Uterus (tissue), 4 donors: ENCODE results near the gene MIEN1. TPM values are rescaled to one million over a fixed set of nuclear protein-coding genes. Genes with fewer than 3 reads are reported as not detected.

Experiments
- DNase-seq, 2 donors: peaks; one replicate each; pipeline ENCODE4 v3.0.0-alpha.2; 2019 to 2020
- H3K27ac ChIP-seq, 2 donors: fragments of 200-600 bp; sonication (generic); 1 replicate in 1 of 2; 2 replicates in 1 of 2; pipeline ENCODE4 v1.5.1; 2016 to 2018
- H3K27me3 ChIP-seq, 2 donors: fragments of 200-600 bp; sonication (generic); one replicate each; pipeline ENCODE4 v1.5.1; 2018 to 2019; ENCODE audit warnings: control low read depth in 1 of 2
- H3K36me3 ChIP-seq, 2 donors: fragments of 200-600 bp; sonication (generic); one replicate each; pipeline ENCODE4 v1.5.1; 2019; ENCODE audit warnings: control low read depth in 1 of 2
- H3K4me1 ChIP-seq, 2 donors: fragments of 200-600 bp; sonication (generic); one replicate each; pipeline ENCODE4 v1.5.1; 2018 to 2019; ENCODE audit warnings: control low read depth in 1 of 2
- H3K4me3 ChIP-seq, 2 donors: fragments of 200-600 bp; sonication (generic); 1 replicate in 1 of 2; 2 replicates in 1 of 2; pipeline ENCODE4 v1.5.1; 2018 to 2019; ENCODE audit warnings: mild to moderate bottlenecking in 1 of 2
- H3K9me3 ChIP-seq, 2 donors: fragments of 200-600 bp; sonication (generic); one replicate each; pipeline ENCODE4 v1.5.1; 2019; ENCODE audit warnings: control low read depth in 1 of 2
- POLR2A ChIP-seq, 2 donors: fragments of 450-650 bp; IDR thresholded peaks; one replicate each; pipeline ENCODE4 v1.6.1; 2016; ENCODE audit warnings: antibody characterized with exemption in 2 of 2, mild to moderate bottlenecking in 1 of 2, moderate library complexity in 1 of 2
- intact Hi-C: fragments of 100-400 bp; cut with DNase I; formaldehyde crosslinking; loops from one replicate; pipeline ENCODE4 v1.15.1; 2023; ENCODE audit warnings: low total_unique reads
- total RNA-seq, 4 donors: library from RNA; depleted of rRNA in 3 of 4; stranded (reverse); fragments of >200 nt in 3 of 4; gene quantifications; one replicate each; pipeline versions ENCODE4 v1.1.0 to v1.2.4, GENCODE V29; 2014 to 2023
- TF ChIP-seq, protein P1 (sequence below), 4 experiments: fragments of 200-600 bp in 2 of 4; fragments of 450-650 bp in 2 of 4; sonication (generic) in 2 of 4; IDR thresholded peaks; one replicate each; pipeline ENCODE4 v1.5.1; 2016 to 2019; ENCODE audit warnings: antibody characterized with exemption in 4 of 4, mild to moderate bottlenecking in 2 of 4, moderate library complexity in 1 of 4
- donor health status: DM: yes; HTN: yes; CAD: no.

MIEN1 gene
- total RNA-seq, 4 donors from 2014 or later = 4.9 to 125 (median 58.5) TPM

GRCh38 chr17:39697961-39698360 is 32.4 kb downstream of the MIEN1 start:
- intact Hi-C loops = no loop called here
- no peak for TF ChIP-seq POLR2A (IDR thresholded peaks at IDR 0.05)
- TF ChIP-seq, protein P1, sequence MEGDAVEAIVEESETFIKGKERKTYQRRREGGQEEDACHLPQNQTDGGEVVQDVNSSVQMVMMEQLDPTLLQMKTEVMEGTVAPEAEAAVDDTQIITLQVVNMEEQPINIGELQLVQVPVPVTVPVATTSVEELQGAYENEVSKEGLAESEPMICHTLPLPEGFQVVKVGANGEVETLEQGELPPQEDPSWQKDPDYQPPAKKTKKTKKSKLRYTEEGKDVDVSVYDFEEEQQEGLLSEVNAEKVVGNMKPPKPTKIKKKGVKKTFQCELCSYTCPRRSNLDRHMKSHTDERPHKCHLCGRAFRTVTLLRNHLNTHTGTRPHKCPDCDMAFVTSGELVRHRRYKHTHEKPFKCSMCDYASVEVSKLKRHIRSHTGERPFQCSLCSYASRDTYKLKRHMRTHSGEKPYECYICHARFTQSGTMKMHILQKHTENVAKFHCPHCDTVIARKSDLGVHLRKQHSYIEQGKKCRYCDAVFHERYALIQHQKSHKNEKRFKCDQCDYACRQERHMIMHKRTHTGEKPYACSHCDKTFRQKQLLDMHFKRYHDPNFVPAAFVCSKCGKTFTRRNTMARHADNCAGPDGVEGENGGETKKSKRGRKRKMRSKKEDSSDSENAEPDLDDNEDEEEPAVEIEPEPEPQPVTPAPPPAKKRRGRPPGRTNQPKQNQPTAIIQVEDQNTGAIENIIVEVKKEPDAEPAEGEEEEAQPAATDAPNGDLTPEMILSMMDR (IDR thresholded peaks at IDR 0.05) = no peak
- Histone ChIP-seq H3K4me1 (no peaks in the 10 kb centered on the region), H3K27me3 (no peaks in the 10 kb centered on the region), H3K9me3 (no peaks in the 10 kb centered on the region), H3K36me3 (no peaks in the 10 kb centered on the region), H3K4me3 (no peak overlapping the region), H3K27ac (no peak overlapping the region)
- DNase-seq = no peak

DNA sequence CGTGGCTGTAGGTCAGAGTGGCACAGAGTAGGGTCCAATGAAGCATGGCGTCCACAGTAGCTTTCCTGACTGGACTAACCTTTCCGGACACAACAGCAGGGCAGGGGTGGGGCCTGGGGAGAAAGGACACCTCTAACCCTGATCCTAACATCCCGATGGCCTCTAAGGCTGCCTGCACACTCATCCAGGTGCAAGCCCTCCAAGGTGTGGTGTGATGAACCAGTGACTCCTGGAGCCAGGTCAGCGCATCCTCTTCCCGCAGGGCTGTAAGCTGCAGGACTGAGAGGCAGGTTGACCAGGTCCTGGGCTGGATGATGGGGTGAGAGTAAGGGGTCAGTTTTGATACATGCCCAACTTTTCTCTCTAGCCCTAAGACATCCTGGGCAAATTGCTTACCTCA is 33.6 kb downstream of the MIEN1 start:
- Histone ChIP-seq H3K4me1 (no peaks in the 10 kb centered on the region), H3K27ac (no peak overlapping the region), H3K4me3 (no peak overlapping the region), H3K9me3 (no peaks in the 10 kb centered on the region), H3K27me3 (no peaks in the 10 kb centered on the region), H3K36me3 (no peaks in the 10 kb centered on the region)
- no peak for DNase-seq
- TF ChIP-seq POLR2A (IDR thresholded peaks at IDR 0.05) = no peak
- TF ChIP-seq, protein P1 (IDR thresholded peaks at IDR 0.05) = no peak
- intact Hi-C loops = no loop called here

- TF ChIP-seq POLR2A (IDR thresholded peaks at IDR 0.05) = no peak
- TF ChIP-seq, protein P1 (IDR thresholded peaks at IDR 0.05) = no peak
These were observed 35.2 kb downstream of the MIEN1 start for GRCh38 chr17:39695089-39695474.

DNA sequence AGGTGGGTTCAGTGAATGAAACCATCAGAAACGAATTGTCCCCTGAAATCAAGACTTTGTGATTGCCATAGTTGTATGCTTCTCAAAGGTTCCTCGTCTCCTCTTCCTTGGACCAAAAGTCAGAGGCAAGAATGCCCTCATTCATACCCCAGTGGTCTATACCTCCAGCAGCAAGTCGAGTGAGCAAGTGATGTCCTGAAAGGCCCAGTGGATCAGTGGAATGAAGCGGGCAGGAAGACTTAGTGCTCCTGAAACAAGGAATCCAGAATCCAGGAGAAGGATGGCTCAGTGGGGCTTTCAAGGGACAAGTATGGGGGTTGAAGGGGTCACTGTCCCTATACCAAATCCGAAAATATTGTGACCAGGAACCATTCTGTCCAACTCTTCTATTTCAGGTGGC is 35.7 kb downstream of the MIEN1 start:
- no peaks in the 10 kb centered on the region for H3K27me3 ChIP-seq
- no peaks in the 10 kb centered on the region for H3K9me3 ChIP-seq
- no peak overlapping the region for H3K4me3 ChIP-seq
- no peak for DNase-seq
- intact Hi-C loops = no loop called here
- H3K4me1 ChIP-seq = no peaks in the 10 kb centered on the region
- TF ChIP-seq, protein P1 (IDR thresholded peaks at IDR 0.05) = no peak
- no peak for TF ChIP-seq POLR2A (IDR thresholded peaks at IDR 0.05)
- no peak overlapping the region for H3K27ac ChIP-seq
- H3K36me3 ChIP-seq = no peaks in the 10 kb centered on the region

More at GRCh38 chr17:39695089-39695474, 35.2 kb downstream of the MIEN1 start:
- Histone ChIP-seq H3K27me3 (no peaks in the 10 kb centered on the region), H3K27ac (no peak overlapping the region), H3K36me3 (no peaks in the 10 kb centered on the region), H3K4me3 (no peak overlapping the region), H3K4me1 (no peaks in the 10 kb centered on the region), H3K9me3 (no peaks in the 10 kb centered on the region)
- no peak for DNase-seq
- intact Hi-C loops = no loop called here

DNA sequence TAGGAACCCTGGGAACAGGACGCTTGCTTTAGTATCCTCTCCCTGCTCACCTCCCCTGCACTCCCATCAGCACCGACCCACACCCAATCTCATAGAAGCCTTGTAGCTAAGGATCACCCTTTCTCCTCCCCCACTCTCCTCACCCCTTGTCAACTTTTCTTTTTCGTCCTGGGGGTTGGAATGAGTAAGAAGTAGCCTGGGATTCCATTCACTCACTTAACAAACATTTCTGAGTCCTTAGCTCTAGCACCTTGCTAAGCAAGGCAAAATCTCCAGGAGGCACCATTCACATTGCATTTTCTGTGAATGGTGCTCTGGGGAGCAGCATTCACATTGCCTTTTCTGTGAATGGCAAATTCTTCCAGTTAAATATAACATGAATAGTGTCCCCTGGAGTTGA is 41.4 kb downstream of the MIEN1 start:
- intact Hi-C loops = loop anchor here (10.0 kb wide), 1 partner anchor 54 kb away; the partner anchor contains the start of gene STARD3
- Histone ChIP-seq H3K4me3 (peak overlapping the region in 1 of 2 donors; percentile 64), H3K9me3 (no peaks in the 10 kb centered on the region), H3K27ac (no peak overlapping the region), H3K27me3 (no peaks in the 10 kb centered on the region), H3K36me3 (no peaks in the 10 kb centered on the region), H3K4me1 (peaks cover 0 to 6% of the 10 kb centered on the region in 2 donors)
- DNase-seq = no peak
- TF ChIP-seq POLR2A (IDR thresholded peaks at IDR 0.05) = no peak
- TF ChIP-seq, protein P1 (IDR thresholded peaks at IDR 0.05) = no peak
